ENCODE results near the gene ADRM1. TPM values are rescaled to one million over a fixed set of nuclear protein-coding genes. Genes with fewer than 3 reads are reported as not detected.

The ADRM1 gene
- polyA plus RNA-seq, 1 experiment, result 58.5 TPM

DNA sequence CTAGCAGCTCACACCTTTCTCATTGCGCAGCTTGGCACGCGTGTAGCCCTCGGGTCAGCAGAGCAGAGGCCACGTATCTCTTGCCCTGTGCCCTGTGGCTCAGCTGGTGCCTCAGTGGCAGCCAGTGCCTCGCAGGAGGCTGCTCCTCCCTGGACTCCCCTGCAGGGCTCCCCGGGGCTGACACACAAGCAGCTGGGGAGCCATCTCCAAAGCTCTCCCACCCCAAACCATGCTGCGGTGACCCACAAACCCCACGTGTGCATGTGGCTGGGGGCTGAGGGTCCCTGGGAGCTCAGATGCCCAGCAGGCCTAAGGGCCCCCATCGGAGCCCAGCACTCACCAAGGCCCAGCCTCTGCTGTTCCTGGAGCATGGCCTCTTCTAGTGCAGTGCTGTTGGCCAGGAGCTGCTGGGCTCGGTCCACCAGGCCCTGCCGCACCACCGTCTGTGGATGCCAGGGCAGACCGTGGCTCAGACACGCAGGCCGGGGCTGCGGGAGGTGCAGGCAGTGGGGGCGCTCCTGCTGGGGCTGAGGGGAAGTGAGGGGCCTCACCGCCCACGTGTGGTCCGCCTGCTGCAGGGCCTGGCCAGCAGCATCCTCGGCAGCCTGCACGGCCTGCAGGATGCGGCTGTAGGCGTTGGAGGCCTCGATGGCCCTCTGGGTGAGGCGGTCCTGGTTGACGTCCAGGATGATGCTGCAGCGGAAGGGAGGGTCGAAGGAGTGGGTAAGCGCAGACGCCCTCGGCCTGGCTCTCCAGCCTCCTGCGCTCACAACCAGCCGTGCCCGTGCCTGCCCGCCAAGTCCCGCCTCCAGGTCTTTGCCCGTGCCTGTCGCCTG, 13.8 kb downstream of the ADRM1 start:
- POLR2A ChIA-PET, result interaction anchor here (0.6 kb wide), 2 partner anchors 52 to 515 kb away, joined by 3 to 4 read pairs; no protein-coding TSS in a partner anchor
- TF ChIP-seq, protein P1, sequence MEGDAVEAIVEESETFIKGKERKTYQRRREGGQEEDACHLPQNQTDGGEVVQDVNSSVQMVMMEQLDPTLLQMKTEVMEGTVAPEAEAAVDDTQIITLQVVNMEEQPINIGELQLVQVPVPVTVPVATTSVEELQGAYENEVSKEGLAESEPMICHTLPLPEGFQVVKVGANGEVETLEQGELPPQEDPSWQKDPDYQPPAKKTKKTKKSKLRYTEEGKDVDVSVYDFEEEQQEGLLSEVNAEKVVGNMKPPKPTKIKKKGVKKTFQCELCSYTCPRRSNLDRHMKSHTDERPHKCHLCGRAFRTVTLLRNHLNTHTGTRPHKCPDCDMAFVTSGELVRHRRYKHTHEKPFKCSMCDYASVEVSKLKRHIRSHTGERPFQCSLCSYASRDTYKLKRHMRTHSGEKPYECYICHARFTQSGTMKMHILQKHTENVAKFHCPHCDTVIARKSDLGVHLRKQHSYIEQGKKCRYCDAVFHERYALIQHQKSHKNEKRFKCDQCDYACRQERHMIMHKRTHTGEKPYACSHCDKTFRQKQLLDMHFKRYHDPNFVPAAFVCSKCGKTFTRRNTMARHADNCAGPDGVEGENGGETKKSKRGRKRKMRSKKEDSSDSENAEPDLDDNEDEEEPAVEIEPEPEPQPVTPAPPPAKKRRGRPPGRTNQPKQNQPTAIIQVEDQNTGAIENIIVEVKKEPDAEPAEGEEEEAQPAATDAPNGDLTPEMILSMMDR (IDR thresholded peaks at IDR 0.05; ENCODE audit: low read depth, low read length), result no peak

DNA sequence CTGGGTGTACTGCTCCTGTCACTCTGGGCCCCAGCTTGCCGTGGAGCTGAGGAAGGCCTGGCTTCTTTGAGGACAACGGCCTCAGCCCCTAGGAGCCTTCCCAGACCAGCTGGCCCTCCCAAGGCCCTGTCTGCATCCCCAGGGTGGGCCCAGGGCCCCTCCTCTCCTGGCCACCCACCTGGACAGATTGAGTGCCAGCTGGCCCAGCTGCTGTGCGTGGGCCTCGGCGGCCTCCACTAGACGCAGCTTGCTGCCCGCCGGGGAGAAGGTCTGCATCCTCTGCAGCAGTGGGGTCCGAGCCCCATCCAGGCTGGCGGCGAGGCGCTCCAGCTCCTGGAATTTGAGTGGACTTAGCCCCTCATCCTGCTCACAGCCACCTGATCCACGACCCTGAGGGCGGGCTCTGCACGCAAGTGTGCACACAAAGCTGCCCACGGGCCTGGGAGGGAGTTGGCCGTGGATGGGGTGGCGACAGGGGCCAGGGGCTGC, 14.4 kb downstream of the ADRM1 start:
- ChIA-PET POLR2A (interaction anchor here (0.6 kb wide), 2 partner anchors 51 to 514 kb away, joined by 3 to 4 read pairs; no protein-coding TSS in a partner anchor), CTCF (no interaction called here)
- peaks cover 25% of the 10 kb centered on the region; the same call in 1 of the 2 replicates for H3K9me3 ChIP-seq (ENCODE audit: control insufficient read depth, insufficient read depth, low read length)
- H3K27ac ChIP-seq (ENCODE audit: low read depth, low read length), result no peak overlapping the region
- no peak for DNase-seq (ENCODE audit: low read depth, low spot score)
- no peaks in the 10 kb centered on the region for H3K27me3 ChIP-seq (ENCODE audit: control insufficient read depth, insufficient read depth, low read length)
- H3K4me3 ChIP-seq (ENCODE audit: low read depth, low read length), result no peak overlapping the region
- TF ChIP-seq, protein P1 (IDR thresholded peaks at IDR 0.05; ENCODE audit: low read depth, low read length), result no peak

More for the DNA sequence above, 13.8 kb downstream of the ADRM1 start:
- Histone ChIP-seq H3K9me3 (ENCODE audit: control insufficient read depth, insufficient read depth, low read length) (peaks cover 25% of the 10 kb centered on the region; the same call in 1 of the 2 replicates), H3K27ac (ENCODE audit: low read depth, low read length) (no peak overlapping the region), H3K27me3 (ENCODE audit: control insufficient read depth, insufficient read depth, low read length) (no peaks in the 10 kb centered on the region), H3K4me3 (ENCODE audit: low read depth, low read length) (no peak overlapping the region)
- CTCF ChIA-PET, result interaction anchor here (1.0 kb wide), 1 partner anchor 66 kb away, joined by 3 read pairs; no protein-coding TSS in a partner anchor
- no peak for DNase-seq (ENCODE audit: low read depth, low spot score)

DNA sequence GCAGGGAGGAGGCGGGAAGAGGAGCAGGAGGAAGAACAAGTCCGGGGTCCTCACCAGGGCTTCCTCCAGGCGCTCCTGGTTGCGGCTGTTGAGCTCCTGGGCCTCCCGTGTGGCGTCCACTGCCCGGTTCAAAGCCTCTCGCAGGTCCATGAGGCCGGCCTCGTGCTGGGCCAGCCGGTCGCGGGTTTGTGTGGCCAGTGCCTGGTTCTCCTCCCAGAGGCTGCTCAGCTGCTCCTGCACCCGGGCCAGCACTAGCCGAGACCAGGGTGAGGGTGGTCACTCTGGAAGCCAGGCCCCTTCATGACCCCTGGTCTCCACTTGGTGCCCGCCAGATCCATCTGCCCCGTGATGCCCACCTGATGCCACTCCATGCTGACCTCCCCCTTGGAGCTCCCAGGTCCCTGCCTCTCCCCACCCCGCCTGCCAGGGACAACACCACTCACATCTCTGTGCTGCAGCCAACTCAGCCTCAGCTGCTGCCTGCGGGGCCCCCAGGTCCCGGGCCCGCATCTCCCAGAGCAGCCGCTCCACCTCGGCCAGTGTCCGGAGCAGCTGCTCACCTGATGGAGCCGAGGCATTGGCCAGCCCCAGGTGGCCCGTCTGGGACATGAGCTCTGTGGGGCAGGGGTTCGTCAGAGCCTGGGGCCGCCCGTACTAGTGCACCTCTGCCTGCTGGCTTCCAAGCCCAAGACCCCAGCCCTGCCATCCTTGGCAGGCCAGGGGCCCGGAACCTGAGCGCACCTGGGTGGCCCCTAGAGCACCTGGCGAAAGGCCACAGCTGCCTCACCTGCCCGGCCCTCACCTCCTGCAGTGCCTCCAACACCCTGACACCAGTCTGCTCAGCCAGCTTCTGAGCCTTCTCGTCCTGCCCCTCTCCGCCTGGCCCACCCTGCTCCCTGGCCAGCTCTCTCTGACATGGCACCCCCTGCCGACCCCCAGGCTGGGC, 15.9 kb downstream of the ADRM1 start:
- ChIA-PET POLR2A (no interaction called here), CTCF (no interaction called here)
- TF ChIP-seq, protein P1 (IDR thresholded peaks at IDR 0.05; ENCODE audit: low read depth, low read length), result no peak
- no peak overlapping the region for H3K4me3 ChIP-seq (ENCODE audit: low read depth, low read length)
- H3K27me3 ChIP-seq (ENCODE audit: control insufficient read depth, insufficient read depth, low read length), result no peaks in the 10 kb centered on the region
- DNase-seq (ENCODE audit: low read depth, low spot score), result no peak
- peaks cover 25% of the 10 kb centered on the region; the same call in 1 of the 2 replicates for H3K9me3 ChIP-seq (ENCODE audit: control insufficient read depth, insufficient read depth, low read length)
- H3K27ac ChIP-seq (ENCODE audit: low read depth, low read length), result no peak overlapping the region

DNA sequence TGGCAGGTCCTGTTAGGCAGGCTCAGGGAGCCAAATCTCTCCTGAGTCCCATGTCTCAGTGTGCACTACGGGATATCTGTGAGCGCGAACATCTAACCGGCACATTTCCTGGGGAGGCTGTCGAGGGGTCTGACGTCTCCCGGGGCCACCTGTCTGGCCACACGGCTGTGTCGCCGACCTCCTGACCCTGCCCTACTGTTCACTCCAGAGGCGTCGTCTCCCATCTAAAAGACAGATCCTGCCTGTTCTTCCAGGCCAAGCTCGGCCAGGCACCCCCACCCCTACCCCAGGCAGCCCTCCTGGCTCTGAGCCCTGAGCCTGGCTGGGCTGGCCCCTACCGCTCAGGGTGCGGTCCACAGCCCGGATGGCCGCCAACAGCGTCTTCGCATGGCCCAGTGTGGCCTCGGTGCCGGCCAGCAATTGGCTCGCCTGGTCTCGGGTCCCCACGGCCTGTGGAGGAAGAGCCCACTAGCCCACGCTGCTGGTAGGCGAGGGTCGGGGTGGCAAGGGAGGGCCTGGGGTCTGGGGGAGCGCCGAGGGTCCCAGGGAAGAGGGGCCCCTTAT, 16.6 kb downstream of the ADRM1 start:
- no peak for DNase-seq (ENCODE audit: low read depth, low spot score)
- Histone ChIP-seq H3K27me3 (ENCODE audit: control insufficient read depth, insufficient read depth, low read length) (no peaks in the 10 kb centered on the region), H3K4me3 (ENCODE audit: low read depth, low read length) (no peak overlapping the region), H3K9me3 (ENCODE audit: control insufficient read depth, insufficient read depth, low read length) (peaks cover 25% of the 10 kb centered on the region; the same call in 1 of the 2 replicates), H3K27ac (ENCODE audit: low read depth, low read length) (no peak overlapping the region)
- ChIA-PET POLR2A (no interaction called here), CTCF (no interaction called here)
- TF ChIP-seq, protein P1 (IDR thresholded peaks at IDR 0.05; ENCODE audit: low read depth, low read length), result no peak

Measured in AG04450 (cell line).